Measurements from ENCODE around the gene CLUH.

DNA sequence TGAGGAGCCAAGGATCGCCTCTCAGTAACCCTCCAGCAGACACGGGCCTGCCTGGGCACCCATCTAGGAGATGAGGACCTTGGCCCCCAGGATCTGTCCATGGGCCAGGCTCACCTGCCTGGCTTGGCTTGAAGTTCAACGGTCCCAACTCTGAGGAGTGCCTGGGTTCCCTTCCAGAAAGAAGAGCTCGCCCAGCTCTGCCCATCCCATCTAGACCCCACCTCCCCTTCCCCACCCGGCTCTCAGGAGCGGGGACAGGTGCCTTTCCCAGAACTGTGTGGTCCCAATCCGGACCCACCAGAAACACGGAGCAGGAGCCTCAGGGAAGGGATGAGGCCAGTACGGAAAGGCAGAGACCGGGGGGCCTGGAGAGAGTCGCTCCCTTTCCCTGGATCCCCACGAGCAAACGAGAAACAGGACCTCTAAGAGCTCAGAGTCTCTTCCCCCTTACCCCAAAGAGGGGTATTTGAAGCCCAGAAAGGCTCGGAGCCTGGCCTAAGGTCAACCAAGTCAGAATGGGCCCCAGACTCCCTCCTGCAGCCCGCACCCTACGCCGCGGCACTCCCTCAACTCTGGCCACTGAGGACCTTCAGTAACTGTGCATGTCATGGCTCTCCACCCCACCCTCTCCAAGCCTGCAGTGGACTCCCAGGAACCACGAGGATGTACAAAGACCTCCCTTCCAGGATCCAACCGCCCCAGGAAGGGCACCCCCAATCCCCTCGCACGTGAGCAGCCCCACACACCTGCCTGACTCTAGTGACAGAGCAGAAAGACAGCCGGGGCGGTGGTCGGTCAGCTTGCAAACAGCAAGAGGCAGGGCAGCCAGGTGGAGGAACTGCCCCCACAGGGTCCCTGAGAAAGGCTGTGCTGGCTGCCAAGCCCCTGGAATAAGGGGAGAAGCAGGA is 5.4 kb downstream of the CLUH start:
- TF ChIP-seq, protein P1, sequence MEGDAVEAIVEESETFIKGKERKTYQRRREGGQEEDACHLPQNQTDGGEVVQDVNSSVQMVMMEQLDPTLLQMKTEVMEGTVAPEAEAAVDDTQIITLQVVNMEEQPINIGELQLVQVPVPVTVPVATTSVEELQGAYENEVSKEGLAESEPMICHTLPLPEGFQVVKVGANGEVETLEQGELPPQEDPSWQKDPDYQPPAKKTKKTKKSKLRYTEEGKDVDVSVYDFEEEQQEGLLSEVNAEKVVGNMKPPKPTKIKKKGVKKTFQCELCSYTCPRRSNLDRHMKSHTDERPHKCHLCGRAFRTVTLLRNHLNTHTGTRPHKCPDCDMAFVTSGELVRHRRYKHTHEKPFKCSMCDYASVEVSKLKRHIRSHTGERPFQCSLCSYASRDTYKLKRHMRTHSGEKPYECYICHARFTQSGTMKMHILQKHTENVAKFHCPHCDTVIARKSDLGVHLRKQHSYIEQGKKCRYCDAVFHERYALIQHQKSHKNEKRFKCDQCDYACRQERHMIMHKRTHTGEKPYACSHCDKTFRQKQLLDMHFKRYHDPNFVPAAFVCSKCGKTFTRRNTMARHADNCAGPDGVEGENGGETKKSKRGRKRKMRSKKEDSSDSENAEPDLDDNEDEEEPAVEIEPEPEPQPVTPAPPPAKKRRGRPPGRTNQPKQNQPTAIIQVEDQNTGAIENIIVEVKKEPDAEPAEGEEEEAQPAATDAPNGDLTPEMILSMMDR (IDR thresholded peaks at IDR 0.05) = no peak
- TF ChIP-seq CEBPB (IDR thresholded peaks at IDR 0.05) = no peak
- TF ChIP-seq CHD4 (IDR thresholded peaks at IDR 0.05; ENCODE audit: borderline replicate concordance) = no peak
- no peak for TF ChIP-seq CHD2 (IDR thresholded peaks at IDR 0.05; ENCODE audit: low read length, partially characterized antibody)
- no peak for TF ChIP-seq POLR2A (IDR thresholded peaks at IDR 0.05; ENCODE audit: low read length)
- TF ChIP-seq HDAC2 (IDR thresholded peaks at IDR 0.05) = no peak
- no peak for TF ChIP-seq EP300 (IDR thresholded peaks at IDR 0.05)
- TF ChIP-seq TP53 (CRISPR knock-in tag; IDR thresholded peaks at IDR 0.05) = no peak
- TF ChIP-seq, protein P2, sequence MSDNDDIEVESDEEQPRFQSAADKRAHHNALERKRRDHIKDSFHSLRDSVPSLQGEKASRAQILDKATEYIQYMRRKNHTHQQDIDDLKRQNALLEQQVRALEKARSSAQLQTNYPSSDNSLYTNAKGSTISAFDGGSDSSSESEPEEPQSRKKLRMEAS (IDR thresholded peaks at IDR 0.05) = no peak

All from A549 (cell line).